Heart left ventricle (tissue), 13 donors: ENCODE results near the gene C20orf202.

Source experiments
- POLR2A ChIP-seq, 2 donors: fragments of 450-650 bp; IDR thresholded peaks; one replicate each; pipeline ENCODE4 v1.6.1; 2017; ENCODE audit warnings: antibody characterized with exemption in 2 of 2, mild to moderate bottlenecking in 2 of 2, moderate library complexity in 2 of 2
- TF ChIP-seq, protein P1 (sequence below), 12 donors: fragments of 200-600 bp; sonication (generic) in 4 of 12; IDR thresholded peaks; one replicate each; pipeline versions ENCODE4 v1.5.0 to v1.8.0; 2018 to 2022; ENCODE audit warnings: antibody characterized with exemption in 12 of 12, mild to moderate bottlenecking in 5 of 12
- donor health status: ischemic (EF 13 %, LVEDD 7.1; RV severe dilation, severe dysfunction).
- donor health status: DM: no; HTN: yes; CAD: no.
- donor health status: DM: no; HTN: no; CAD: no.
- donor health status: ischemic (EF 25% LVEDD 6.9; RV normal size, moderate dysfunction).
- donor health status: ischemic (EF 25% LVEDD 5.7; RV mildly dilated, moderate dysfunction).
- donor health status: ischemic (EF 35%, LVEDD 5.7; RV mildly dilated, moderate dysfunction).
- donor health status: nonischemic (EF 11% LVEDD 7.7; RV severe dilation, severe dysfunction).
- donor health status: DM: yes; HTN: yes; CAD: no.
- donor health status: PGD.
- donor health status: ischemic (EF 29% LVEDD 5.4; RV normal size, mild dysfunction).
- donor health status: nonischemic (EF 23%, LVEDD 6.1; RV moderate dilation, normal function).

DNA sequence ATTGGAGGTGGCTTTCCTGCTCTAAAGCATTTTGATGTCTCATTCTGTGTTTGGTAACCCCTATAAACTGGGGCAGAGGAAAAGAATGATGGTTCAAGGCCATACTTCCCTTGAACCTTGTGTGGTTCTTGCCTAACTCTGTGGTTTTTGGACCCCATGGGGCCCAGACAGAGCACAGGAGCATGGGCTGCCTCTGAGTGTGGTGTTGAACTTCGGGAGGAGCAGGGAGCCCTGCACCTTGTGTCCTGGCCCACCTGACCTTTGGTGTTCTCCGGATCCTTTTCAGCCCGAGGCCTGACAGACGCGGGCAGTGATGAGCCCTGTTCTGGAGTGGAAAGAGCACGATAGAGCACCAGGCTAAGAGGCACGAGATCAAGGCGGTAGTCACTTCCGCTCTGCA lies 37.3 kb upstream of the C20orf202 start:
- TF ChIP-seq, protein P1, sequence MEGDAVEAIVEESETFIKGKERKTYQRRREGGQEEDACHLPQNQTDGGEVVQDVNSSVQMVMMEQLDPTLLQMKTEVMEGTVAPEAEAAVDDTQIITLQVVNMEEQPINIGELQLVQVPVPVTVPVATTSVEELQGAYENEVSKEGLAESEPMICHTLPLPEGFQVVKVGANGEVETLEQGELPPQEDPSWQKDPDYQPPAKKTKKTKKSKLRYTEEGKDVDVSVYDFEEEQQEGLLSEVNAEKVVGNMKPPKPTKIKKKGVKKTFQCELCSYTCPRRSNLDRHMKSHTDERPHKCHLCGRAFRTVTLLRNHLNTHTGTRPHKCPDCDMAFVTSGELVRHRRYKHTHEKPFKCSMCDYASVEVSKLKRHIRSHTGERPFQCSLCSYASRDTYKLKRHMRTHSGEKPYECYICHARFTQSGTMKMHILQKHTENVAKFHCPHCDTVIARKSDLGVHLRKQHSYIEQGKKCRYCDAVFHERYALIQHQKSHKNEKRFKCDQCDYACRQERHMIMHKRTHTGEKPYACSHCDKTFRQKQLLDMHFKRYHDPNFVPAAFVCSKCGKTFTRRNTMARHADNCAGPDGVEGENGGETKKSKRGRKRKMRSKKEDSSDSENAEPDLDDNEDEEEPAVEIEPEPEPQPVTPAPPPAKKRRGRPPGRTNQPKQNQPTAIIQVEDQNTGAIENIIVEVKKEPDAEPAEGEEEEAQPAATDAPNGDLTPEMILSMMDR (IDR thresholded peaks at IDR 0.05) = no peak
- TF ChIP-seq POLR2A (IDR thresholded peaks at IDR 0.05) = no peak
